ES-I3 (cell line): ENCODE results near the gene COL4A3.
"Not testable (repeated sequence)": the region's sequence is repeated elsewhere in the genome, so short reads cannot be mapped to it uniquely, and the experiment has no call there.

Experiments
- H3K36me3 ChIP-seq: 2 replicates; pipeline ENCODE4 v1.6.1; 2013; ENCODE audit warnings: mild to moderate bottlenecking, low read length, control low read depth, moderate library complexity; ENCODE audit not compliant: insufficient read depth
- H3K4me1 ChIP-seq: 2 replicates; pipeline ENCODE4 v1.6.1; 2013; ENCODE audit warnings: mild to moderate bottlenecking, control low read depth, low read length; ENCODE audit not compliant: insufficient read depth
- H3K9ac ChIP-seq: 2 replicates; pipeline ENCODE4 v1.6.1; 2013; ENCODE audit warnings: low read depth, mild to moderate bottlenecking, low read length, moderate library complexity
- H3K9me3 ChIP-seq: 2 replicates; pipeline ENCODE4 v1.6.1; 2013; ENCODE audit warnings: mild to moderate bottlenecking, low read length, moderate library complexity; ENCODE audit not compliant: control insufficient read depth, insufficient read depth

Gene COL4A3

GRCh38 chr2:227206406-227206805, 42.0 kb downstream of the COL4A3 start:
- Histone ChIP-seq H3K9me3 (no peaks in the 10 kb centered on the region), H3K9ac (no peak overlapping the region), H3K36me3 (no peaks in the 10 kb centered on the region), H3K4me1 (peaks cover 14% of the 10 kb centered on the region)

- Histone ChIP-seq H3K9me3 (no peaks in the 10 kb centered on the region), H3K36me3 (no peaks in the 10 kb centered on the region), H3K9ac (no peak overlapping the region), H3K4me1 (peaks cover 14% of the 10 kb centered on the region)
These were observed 43.1 kb downstream of the COL4A3 start for GRCh38 chr2:227207573-227207972.

- no peak overlapping the region for H3K9ac ChIP-seq
- H3K36me3 ChIP-seq = no peaks in the 10 kb centered on the region
- H3K9me3 ChIP-seq = no peaks in the 10 kb centered on the region
- no peaks in the 10 kb centered on the region for H3K4me1 ChIP-seq
These were observed 50.2 kb downstream of the COL4A3 start for GRCh38 chr2:227214622-227215041.

GRCh38 chr2:227219312-227220105, 55.1 kb downstream of the COL4A3 start:
- H3K4me1 ChIP-seq = no peaks in the 10 kb centered on the region
- H3K9ac ChIP-seq = no peak overlapping the region
- no peaks in the 10 kb centered on the region for H3K36me3 ChIP-seq
- H3K9me3 ChIP-seq = no peaks in the 10 kb centered on the region

- Histone ChIP-seq H3K4me1 (no peaks in the 10 kb centered on the region), H3K36me3 (no peaks in the 10 kb centered on the region), H3K9ac (no peak overlapping the region), H3K9me3 (no peaks in the 10 kb centered on the region)
These were observed 56.7 kb downstream of the COL4A3 start for GRCh38 chr2:227221120-227221519.

GRCh38 chr2:227222292-227222691, 57.9 kb downstream of the COL4A3 start:
- no peaks in the 10 kb centered on the region for H3K4me1 ChIP-seq
- no peak overlapping the region for H3K9ac ChIP-seq
- no peaks in the 10 kb centered on the region for H3K9me3 ChIP-seq
- H3K36me3 ChIP-seq = no peaks in the 10 kb centered on the region

- not testable (repeated sequence) for H3K36me3 ChIP-seq, H3K4me1 ChIP-seq, H3K9ac ChIP-seq, H3K9me3 ChIP-seq
These were observed 61.2 kb downstream of the COL4A3 start for GRCh38 chr2:227225641-227226040.

- H3K36me3 ChIP-seq = no peaks in the 10 kb centered on the region
- H3K9ac ChIP-seq = no peak overlapping the region
- H3K4me1 ChIP-seq = no peaks in the 10 kb centered on the region
- no peaks in the 10 kb centered on the region for H3K9me3 ChIP-seq
These were observed 63.7 kb downstream of the COL4A3 start for GRCh38 chr2:227228061-227228667.

GRCh38 chr2:227230151-227230550, 65.7 kb downstream of the COL4A3 start:
- no peaks in the 10 kb centered on the region for H3K9me3 ChIP-seq
- peaks cover 4% of the 10 kb centered on the region; the same call in 1 of the 2 replicates for H3K4me1 ChIP-seq
- H3K9ac ChIP-seq = no peak overlapping the region
- H3K36me3 ChIP-seq = no peaks in the 10 kb centered on the region

GRCh38 chr2:227234429-227234828, 70.0 kb downstream of the COL4A3 start:
- H3K4me1 ChIP-seq = peaks cover 5% of the 10 kb centered on the region; the same call in 1 of the 2 replicates
- no peaks in the 10 kb centered on the region for H3K9me3 ChIP-seq
- no peak overlapping the region for H3K9ac ChIP-seq
- H3K36me3 ChIP-seq = no peaks in the 10 kb centered on the region

GRCh38 chr2:227237786-227238185, 73.4 kb downstream of the COL4A3 start:
- no peak overlapping the region for H3K9ac ChIP-seq
- no peaks in the 10 kb centered on the region for H3K36me3 ChIP-seq
- H3K9me3 ChIP-seq = no peaks in the 10 kb centered on the region
- peaks cover 15% of the 10 kb centered on the region; the same call in 1 of the 2 replicates for H3K4me1 ChIP-seq

- no peak overlapping the region for H3K9ac ChIP-seq
- H3K4me1 ChIP-seq = peaks cover 15% of the 10 kb centered on the region; the same call in 1 of the 2 replicates
- H3K9me3 ChIP-seq = no peaks in the 10 kb centered on the region
- no peaks in the 10 kb centered on the region for H3K36me3 ChIP-seq
These were observed 74.1 kb downstream of the COL4A3 start for GRCh38 chr2:227238238-227239237.

GRCh38 chr2:227241005-227241404, 76.6 kb downstream of the COL4A3 start:
- no peaks in the 10 kb centered on the region for H3K9me3 ChIP-seq
- no peaks in the 10 kb centered on the region for H3K36me3 ChIP-seq
- no peak overlapping the region for H3K9ac ChIP-seq
- H3K4me1 ChIP-seq = 0 out of 2 replicates have a peak, but pooled peaks cover 10% of the 10 kb centered on the region

GRCh38 chr2:227248876-227249275, 84.5 kb downstream of the COL4A3 start:
- Histone ChIP-seq H3K4me1 (no peaks in the 10 kb centered on the region), H3K36me3 (no peaks in the 10 kb centered on the region), H3K9me3 (no peaks in the 10 kb centered on the region), H3K9ac (no peak overlapping the region)
